ENCODE data around the gene KCNE4.

GRCh38 chr2:223102040-223102400 lies 50.0 kb downstream of the KCNE4 start:
- TF ChIP-seq CTCF (conservative IDR thresholded peaks at IDR 0.05; ENCODE audit: low read depth, low read length): no peak
- no peak for TF ChIP-seq EZH2 (IDR thresholded peaks at IDR 0.05; ENCODE audit: low read length, unreplicated experiment)
- no peak for TF ChIP-seq EZH2phosphoT487 (IDR thresholded peaks at IDR 0.05; ENCODE audit: borderline replicate concordance, low read length)

Data from PC-3 (cell line).